Measurements from ENCODE around the gene C1QL3. TPM values are rescaled to one million over a fixed set of nuclear protein-coding genes. Genes with fewer than 3 reads are reported as not detected.

Gene C1QL3
- polyA plus RNA-seq, 3 donors: 0.30 TPM; not detected in 2

- no peaks in the 10 kb centered on the region for H3K36me3 Mint-ChIP-seq
- H3K79me2 ChIP-seq (ENCODE audit: insufficient read depth, low read length): no peaks in the 10 kb centered on the region
- H3K4me1 ChIP-seq (ENCODE audit: control insufficient read depth in 1 of 2, insufficient read depth in 2 of 2, low read length in 2 of 2): no peaks in the 10 kb centered on the region
- H3K4me3 Mint-ChIP-seq: no peak overlapping the region
- H4K20me1 ChIP-seq (ENCODE audit: insufficient read depth, low read length): no peaks in the 10 kb centered on the region
- no peak overlapping the region for H2AFZ ChIP-seq (ENCODE audit: insufficient read depth, low read depth, low read length, poor library complexity, severe bottlenecking)
- peaks cover 5 to 14% (median 7%) of the 10 kb centered on the region in 3 donors for H3K27me3 Mint-ChIP-seq (ENCODE audit: low read depth in 3 of 3)
- no peaks in the 10 kb centered on the region for H3K4me1 Mint-ChIP-seq
- H3K27ac ChIP-seq (ENCODE audit: low read depth in 1 of 2, low read length in 2 of 2): no peak overlapping the region
- H3K36me3 ChIP-seq (replicated peaks in 1 of 2; ENCODE audit: control insufficient read depth in 1 of 2, insufficient read depth in 2 of 2, low read length in 2 of 2): no peaks in the 10 kb centered on the region
- TF ChIP-seq CTCF (IDR thresholded peaks at IDR 0.05): no peak
- intact Hi-C loops (cut with micrococcal nuclease): no loop called here
- no peak overlapping the region for H3K9ac ChIP-seq (ENCODE audit: insufficient read depth, low read length, poor library complexity, severe bottlenecking)
- H3K4me3 ChIP-seq (replicated peaks in 1 of 3; ENCODE audit: low read depth in 2 of 3, low read length in 3 of 3): no peak overlapping the region
- no peaks in the 10 kb centered on the region for H3K9me3 ChIP-seq (replicated peaks in 1 of 2; ENCODE audit: control insufficient read depth in 1 of 2, insufficient read depth in 1 of 2, low read length in 2 of 2)
- DNase-seq: no peak
- WGBS (ENCODE audit: insufficient coverage): no CpG with 5 or more reads among the region's 4 CpGs
- no peak overlapping the region for H3K27ac Mint-ChIP-seq
- H3K4me2 ChIP-seq (replicated peaks; ENCODE audit: extremely low read depth, low read length, poor library complexity, severe bottlenecking): no peak overlapping the region
- no peaks in the 10 kb centered on the region for H3K27me3 ChIP-seq (ENCODE audit: control insufficient read depth in 2 of 2, insufficient read depth in 2 of 2, low read length in 2 of 2)
- peaks cover 0 to 2% (median 0%) of the 10 kb centered on the region in 7 donors for H3K9me3 Mint-ChIP-seq
Observed at GRCh38 chr10:16547973-16548372, 26.3 kb upstream of the C1QL3 start.

GRCh38 chr10:16545116-16545736 lies 23.5 kb upstream of the C1QL3 start:
- no peaks in the 10 kb centered on the region for H3K36me3 Mint-ChIP-seq
- Histone ChIP-seq H3K4me2 (replicated peaks; ENCODE audit: extremely low read depth, low read length, poor library complexity, severe bottlenecking) (no peak overlapping the region), H3K9me3 (replicated peaks in 1 of 2; ENCODE audit: control insufficient read depth in 1 of 2, insufficient read depth in 1 of 2, low read length in 2 of 2) (no peaks in the 10 kb centered on the region), H3K27me3 (ENCODE audit: control insufficient read depth in 2 of 2, insufficient read depth in 2 of 2, low read length in 2 of 2) (no peaks in the 10 kb centered on the region), H3K9ac (ENCODE audit: insufficient read depth, low read length, poor library complexity, severe bottlenecking) (no peak overlapping the region), H4K20me1 (ENCODE audit: insufficient read depth, low read length) (no peaks in the 10 kb centered on the region), H3K36me3 (replicated peaks in 1 of 2; ENCODE audit: control insufficient read depth in 1 of 2, insufficient read depth in 2 of 2, low read length in 2 of 2) (no peaks in the 10 kb centered on the region), H3K27ac (ENCODE audit: low read depth in 1 of 2, low read length in 2 of 2) (no peak overlapping the region), H2AFZ (ENCODE audit: insufficient read depth, low read depth, low read length, poor library complexity, severe bottlenecking) (no peak overlapping the region), H3K4me1 (ENCODE audit: control insufficient read depth in 1 of 2, insufficient read depth in 2 of 2, low read length in 2 of 2) (no peaks in the 10 kb centered on the region), H3K4me3 (replicated peaks in 1 of 3; ENCODE audit: low read depth in 2 of 3, low read length in 3 of 3) (no peak overlapping the region), H3K79me2 (ENCODE audit: insufficient read depth, low read length) (no peaks in the 10 kb centered on the region)
- peaks cover 5 to 14% (median 7%) of the 10 kb centered on the region in 3 donors for H3K27me3 Mint-ChIP-seq (ENCODE audit: low read depth in 3 of 3)
- no peak for DNase-seq
- no peak for TF ChIP-seq CTCF (IDR thresholded peaks at IDR 0.05)
- intact Hi-C loops (cut with micrococcal nuclease): no loop called here
- 100% methylated on average over 1 of the region's 7 CpGs for WGBS (ENCODE audit: insufficient coverage)
- H3K4me3 Mint-ChIP-seq: no peak overlapping the region
- no peaks in the 10 kb centered on the region for H3K4me1 Mint-ChIP-seq
- no peaks in the 10 kb centered on the region for H3K9me3 Mint-ChIP-seq
- H3K27ac Mint-ChIP-seq: no peak overlapping the region
